Activated naive CD4-positive, alpha-beta T cell treated with anti-CD3 and anti-CD28 coated beads, Interleukin-2, amount 50 U/mL, for 24 hours (primary cell): ENCODE measurements around the gene LTBP2.

ENCODE experiments used
- H3K27ac Mint-ChIP-seq: one replicate; pipeline ENCODE4 v1.8.0; 2021; ENCODE audit warnings: mild to moderate bottlenecking, mixed read lengths
- H3K27me3 Mint-ChIP-seq: one replicate; pipeline ENCODE4 v1.8.0; 2021; ENCODE audit warnings: mixed read lengths
- H3K36me3 Mint-ChIP-seq: one replicate; pipeline ENCODE4 v1.8.0; 2021; ENCODE audit warnings: mixed read lengths
- H3K4me1 Mint-ChIP-seq: one replicate; pipeline ENCODE4 v1.8.0; 2021; ENCODE audit warnings: mixed read lengths
- H3K4me3 Mint-ChIP-seq: one replicate; pipeline ENCODE4 v1.8.0; 2021; ENCODE audit warnings: mild to moderate bottlenecking, mixed read lengths
- H3K9me3 Mint-ChIP-seq: one replicate; pipeline ENCODE4 v1.8.0; 2021; ENCODE audit warnings: mixed read lengths

LTBP2 gene

DNA sequence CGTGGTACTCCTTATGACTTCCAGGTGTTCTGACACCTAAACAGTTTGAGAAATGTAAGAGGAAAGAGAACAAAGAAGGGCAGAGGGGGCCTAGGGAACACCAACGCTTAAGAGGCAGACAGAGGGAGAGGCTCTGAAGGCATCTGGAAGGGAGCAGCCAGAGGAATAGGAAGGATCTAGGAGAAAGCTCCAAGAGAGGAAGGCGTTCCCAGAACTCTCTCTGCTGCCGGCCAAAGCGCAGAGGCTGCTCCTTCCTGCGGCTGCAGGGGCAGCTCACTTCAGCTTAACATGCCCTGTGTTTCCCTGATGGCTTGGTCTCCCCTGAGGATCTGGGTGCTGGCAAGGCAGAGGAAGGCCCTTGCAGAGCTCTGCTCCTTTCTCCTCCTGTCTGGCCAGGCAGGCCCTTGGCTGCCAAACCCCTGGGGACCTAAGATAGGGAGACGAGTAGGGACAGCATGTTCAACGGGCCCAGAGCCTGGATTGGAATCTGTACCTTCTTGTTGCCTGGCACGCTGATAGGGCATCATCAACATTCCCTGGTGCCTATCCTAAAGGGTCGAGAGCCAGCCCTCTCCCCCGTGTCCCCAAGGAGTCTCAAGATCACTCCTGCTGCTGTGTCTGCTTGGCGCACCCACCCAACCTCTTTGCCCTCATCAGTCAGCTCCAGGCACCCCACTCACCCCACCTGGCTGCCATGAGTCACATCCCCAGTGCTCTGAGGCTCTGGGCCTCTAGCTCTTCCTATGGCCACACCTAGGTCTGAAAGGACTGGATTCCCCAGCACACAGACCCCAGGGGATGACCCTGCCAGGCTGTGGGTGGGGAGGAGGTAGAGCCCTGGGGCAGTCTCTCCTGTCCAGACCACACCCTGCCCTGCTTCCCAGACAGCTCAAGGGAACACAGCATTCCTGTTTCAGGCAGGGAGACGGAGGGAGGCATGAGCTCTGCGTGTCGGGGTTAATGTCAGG is 45.6 kb downstream of the LTBP2 start:
- H3K9me3 Mint-ChIP-seq = no peaks in the 10 kb centered on the region
- no peak overlapping the region for H3K27ac Mint-ChIP-seq
- H3K4me1 Mint-ChIP-seq = peaks cover 3% of the 10 kb centered on the region
- H3K4me3 Mint-ChIP-seq = no peak overlapping the region
- H3K27me3 Mint-ChIP-seq = no peaks in the 10 kb centered on the region
- H3K36me3 Mint-ChIP-seq = no peaks in the 10 kb centered on the region

DNA sequence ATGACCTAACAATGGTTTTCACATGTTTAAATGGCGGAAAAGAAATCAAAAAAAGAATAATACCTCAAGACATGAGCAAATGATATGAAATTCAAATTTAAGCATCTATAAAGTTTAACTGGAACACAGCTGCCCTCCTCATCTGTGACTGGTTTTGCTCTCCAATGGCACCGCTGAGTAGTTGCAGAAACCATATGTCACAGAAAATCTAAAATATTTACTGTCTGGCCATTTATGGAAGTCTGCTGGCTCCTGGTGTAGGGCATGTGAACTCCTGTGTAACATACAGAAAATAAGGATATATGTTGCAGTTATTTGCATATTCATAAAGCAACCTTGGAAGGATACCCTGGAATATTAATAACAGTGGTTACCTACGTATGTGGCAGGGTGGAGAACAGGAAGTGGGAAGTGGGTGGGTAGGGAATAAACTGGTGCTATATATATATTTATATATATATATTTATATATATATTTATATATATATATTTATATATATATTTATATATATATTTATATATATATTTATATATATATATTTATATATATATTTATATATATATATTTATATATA is 48.4 kb downstream of the LTBP2 start:
- no peaks in the 10 kb centered on the region for H3K4me1 Mint-ChIP-seq
- H3K9me3 Mint-ChIP-seq = no peaks in the 10 kb centered on the region
- no peak overlapping the region for H3K4me3 Mint-ChIP-seq
- no peaks in the 10 kb centered on the region for H3K36me3 Mint-ChIP-seq
- no peaks in the 10 kb centered on the region for H3K27me3 Mint-ChIP-seq
- H3K27ac Mint-ChIP-seq = no peak overlapping the region

DNA sequence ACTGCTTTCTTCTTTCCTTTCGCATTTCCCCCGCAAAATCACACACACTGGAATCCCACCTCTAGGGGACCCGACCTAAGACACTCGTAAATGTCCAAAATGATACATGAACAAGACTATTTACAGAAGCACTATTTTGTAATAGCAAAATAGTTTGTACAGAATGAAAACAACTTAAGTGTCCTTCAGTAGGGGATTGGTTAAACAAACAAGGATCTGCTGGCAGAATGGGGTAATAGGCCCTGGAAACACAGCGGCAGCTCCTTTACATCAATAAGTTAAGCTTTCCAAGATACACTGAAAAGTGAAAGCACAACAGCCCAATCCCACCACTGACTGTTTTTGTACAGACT is 48.8 kb downstream of the LTBP2 start:
- Mint-ChIP-seq H3K36me3 (no peaks in the 10 kb centered on the region), H3K27ac (no peak overlapping the region)

DNA sequence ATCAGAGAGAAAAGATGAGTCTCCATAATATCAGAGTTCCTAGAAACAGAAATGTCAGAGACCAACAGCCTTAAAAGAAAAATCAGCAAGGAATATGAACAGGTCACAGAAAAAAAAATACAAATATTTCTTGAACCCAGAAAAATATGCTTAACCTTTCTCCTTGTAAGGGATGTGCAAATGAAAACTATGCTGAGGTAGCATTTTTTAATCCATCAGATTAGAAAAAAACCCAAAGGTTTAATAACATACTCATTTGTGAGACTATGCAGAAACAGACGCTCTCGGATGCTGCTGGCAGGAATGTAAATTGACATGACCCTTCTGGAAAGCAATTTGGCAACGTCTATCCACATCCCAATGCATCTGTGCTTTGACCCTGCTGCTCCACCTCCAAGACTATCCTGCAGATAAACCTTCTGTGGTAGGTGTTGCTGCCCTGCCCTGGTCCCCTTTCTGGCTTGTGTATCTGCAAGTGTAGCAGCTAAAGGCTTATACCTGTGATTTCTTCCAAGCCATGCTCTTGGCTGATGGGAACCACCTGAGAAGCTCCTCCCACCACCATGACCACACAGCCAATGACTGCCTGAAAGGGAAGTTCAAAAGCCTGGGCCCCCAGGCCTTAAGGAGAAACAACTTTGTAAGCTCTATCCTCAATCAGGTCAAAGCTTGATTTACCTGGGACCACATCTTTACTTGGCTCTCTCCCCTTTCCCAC is 49.4 kb downstream of the LTBP2 start:
- Mint-ChIP-seq H3K4me3 (no peak overlapping the region), H3K27me3 (no peaks in the 10 kb centered on the region), H3K4me1 (no peaks in the 10 kb centered on the region), H3K36me3 (no peaks in the 10 kb centered on the region), H3K9me3 (no peaks in the 10 kb centered on the region), H3K27ac (no peak overlapping the region)

More for the DNA sequence above, 48.8 kb downstream of the LTBP2 start:
- Mint-ChIP-seq H3K4me1 (no peaks in the 10 kb centered on the region), H3K9me3 (no peaks in the 10 kb centered on the region), H3K4me3 (no peak overlapping the region), H3K27me3 (no peaks in the 10 kb centered on the region)

DNA sequence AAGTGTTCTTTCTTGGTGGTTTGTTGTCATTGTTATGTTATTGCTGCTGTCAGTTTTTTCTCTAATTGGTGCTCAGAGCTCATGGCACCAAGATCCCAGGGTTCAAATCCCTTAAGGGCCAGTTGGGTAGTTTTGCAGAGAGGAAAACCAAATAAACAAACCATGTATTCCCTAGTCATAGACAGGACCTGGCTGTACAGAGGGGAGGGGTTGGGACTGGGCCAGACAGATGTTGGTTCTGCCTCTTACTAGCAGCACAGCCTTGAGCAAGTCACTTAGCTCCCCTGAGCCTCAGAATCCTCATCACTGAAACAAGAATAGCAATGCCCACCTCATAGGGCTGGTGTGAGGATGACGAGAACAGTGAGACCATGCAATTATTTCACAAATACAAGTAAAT is 53.4 kb downstream of the LTBP2 start:
- H3K36me3 Mint-ChIP-seq = no peaks in the 10 kb centered on the region
- no peaks in the 10 kb centered on the region for H3K4me1 Mint-ChIP-seq
- H3K27me3 Mint-ChIP-seq = no peaks in the 10 kb centered on the region
- H3K27ac Mint-ChIP-seq = no peak overlapping the region
- H3K4me3 Mint-ChIP-seq = no peak overlapping the region
- no peaks in the 10 kb centered on the region for H3K9me3 Mint-ChIP-seq

DNA sequence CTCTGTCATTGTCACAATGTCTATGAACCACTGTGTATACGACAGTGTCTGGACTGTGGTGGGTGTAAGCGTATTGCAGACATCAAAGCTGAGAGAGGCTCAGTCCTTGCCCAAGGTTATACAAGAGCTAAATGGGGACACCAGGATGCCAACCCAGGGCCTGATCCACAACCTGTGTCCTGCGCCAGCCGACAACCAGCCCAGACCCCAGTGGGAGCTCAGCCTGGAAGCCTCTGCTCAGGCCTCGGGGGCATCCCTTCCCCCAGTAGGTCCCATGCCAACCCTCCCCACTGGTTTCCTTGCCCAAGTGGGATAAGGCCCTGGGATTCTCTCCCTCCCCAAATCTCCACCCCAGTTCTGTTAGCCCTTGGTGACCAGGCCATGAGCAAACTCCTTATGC is 54.3 kb downstream of the LTBP2 start:
- Mint-ChIP-seq H3K27ac (no peak overlapping the region), H3K4me1 (no peaks in the 10 kb centered on the region), H3K4me3 (no peak overlapping the region), H3K36me3 (no peaks in the 10 kb centered on the region), H3K27me3 (no peaks in the 10 kb centered on the region), H3K9me3 (no peaks in the 10 kb centered on the region)

DNA sequence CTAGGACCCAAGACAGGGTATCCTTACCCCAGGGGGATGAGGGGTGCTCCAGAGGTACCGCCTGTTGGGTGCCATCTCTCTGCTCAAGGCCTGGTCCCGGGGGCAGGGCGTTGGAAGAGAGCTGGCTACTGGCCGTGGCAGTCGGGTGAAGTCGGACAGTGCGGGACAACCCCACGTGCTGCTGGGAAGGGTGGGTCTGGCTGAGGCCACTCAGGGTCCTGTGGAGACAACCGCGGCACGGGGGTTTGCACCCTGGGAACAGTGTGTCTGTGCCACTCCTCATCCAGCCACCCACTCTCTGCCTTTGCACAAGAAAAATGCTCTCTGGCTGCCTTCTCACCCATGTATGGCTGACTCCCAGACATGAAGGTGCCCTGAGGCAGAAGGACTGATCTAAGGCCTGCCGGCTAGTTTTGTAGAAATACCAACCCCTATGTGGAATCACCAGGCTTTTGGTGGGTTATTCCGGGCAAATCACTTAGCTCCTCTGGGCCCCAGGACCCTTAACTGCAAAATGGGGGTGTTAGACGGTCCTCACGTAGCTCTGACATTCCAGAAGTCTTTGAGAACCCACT is 56.5 kb downstream of the LTBP2 start:
- no peaks in the 10 kb centered on the region for H3K4me1 Mint-ChIP-seq
- H3K36me3 Mint-ChIP-seq = no peaks in the 10 kb centered on the region
- no peaks in the 10 kb centered on the region for H3K27me3 Mint-ChIP-seq
- no peak overlapping the region for H3K4me3 Mint-ChIP-seq
- no peak overlapping the region for H3K27ac Mint-ChIP-seq
- no peaks in the 10 kb centered on the region for H3K9me3 Mint-ChIP-seq

DNA sequence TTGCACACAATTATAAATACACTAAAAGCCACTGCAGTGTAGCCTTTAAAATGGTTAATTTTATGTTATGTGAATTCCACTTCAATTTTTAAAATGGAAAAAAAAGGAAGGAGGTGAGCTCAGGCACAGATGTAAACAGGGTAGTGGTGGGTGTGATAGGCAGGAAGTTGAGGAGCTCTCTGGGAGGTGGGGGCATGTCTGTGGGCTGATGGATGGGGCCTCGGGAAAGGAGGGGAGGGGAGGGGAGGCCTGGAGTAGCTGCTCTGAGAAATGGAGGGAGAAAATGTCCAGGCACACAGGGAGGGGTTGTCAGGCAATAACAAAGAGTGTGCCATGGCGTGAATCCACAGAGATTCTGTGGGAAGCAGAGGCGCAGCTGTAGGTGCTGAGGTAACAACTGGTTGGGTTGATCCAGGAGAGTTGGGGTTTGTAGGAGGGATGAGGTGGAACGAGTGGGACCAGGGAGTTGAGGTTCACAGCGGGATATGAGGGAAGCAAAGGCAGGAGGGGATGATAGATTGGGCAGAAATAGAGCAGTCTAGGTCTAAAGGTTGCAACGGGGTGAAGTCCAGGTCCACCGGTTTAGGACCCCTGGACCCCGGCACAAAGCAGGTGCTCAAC is 57.2 kb downstream of the LTBP2 start:
- Mint-ChIP-seq H3K4me3 (no peak overlapping the region), H3K27ac (no peak overlapping the region), H3K27me3 (no peaks in the 10 kb centered on the region), H3K9me3 (no peaks in the 10 kb centered on the region), H3K4me1 (no peaks in the 10 kb centered on the region), H3K36me3 (no peaks in the 10 kb centered on the region)

DNA sequence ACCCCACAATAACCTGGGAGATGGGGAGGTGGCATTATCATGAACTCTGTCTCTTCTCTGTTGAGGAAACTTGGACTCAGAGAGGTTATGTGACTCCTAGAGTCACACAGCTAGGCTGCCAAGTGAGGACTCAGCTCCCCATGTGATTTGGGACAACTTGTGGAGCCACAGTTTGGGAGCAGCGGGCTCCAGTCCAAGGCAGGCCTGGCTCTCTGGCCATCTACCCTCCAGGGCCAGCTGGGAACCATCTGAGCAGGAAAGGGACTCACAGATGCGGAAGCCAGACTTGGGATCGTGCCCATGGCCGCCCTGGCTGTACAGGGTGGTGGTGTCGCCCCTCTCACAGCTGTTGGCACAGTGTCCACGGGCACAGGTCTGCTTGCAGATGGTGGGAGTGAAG is 59.4 kb downstream of the LTBP2 start:
- H3K27ac Mint-ChIP-seq = no peak overlapping the region
- H3K4me1 Mint-ChIP-seq = no peaks in the 10 kb centered on the region
- H3K36me3 Mint-ChIP-seq = no peaks in the 10 kb centered on the region
- H3K27me3 Mint-ChIP-seq = no peaks in the 10 kb centered on the region
- no peak overlapping the region for H3K4me3 Mint-ChIP-seq
- H3K9me3 Mint-ChIP-seq = no peaks in the 10 kb centered on the region

DNA sequence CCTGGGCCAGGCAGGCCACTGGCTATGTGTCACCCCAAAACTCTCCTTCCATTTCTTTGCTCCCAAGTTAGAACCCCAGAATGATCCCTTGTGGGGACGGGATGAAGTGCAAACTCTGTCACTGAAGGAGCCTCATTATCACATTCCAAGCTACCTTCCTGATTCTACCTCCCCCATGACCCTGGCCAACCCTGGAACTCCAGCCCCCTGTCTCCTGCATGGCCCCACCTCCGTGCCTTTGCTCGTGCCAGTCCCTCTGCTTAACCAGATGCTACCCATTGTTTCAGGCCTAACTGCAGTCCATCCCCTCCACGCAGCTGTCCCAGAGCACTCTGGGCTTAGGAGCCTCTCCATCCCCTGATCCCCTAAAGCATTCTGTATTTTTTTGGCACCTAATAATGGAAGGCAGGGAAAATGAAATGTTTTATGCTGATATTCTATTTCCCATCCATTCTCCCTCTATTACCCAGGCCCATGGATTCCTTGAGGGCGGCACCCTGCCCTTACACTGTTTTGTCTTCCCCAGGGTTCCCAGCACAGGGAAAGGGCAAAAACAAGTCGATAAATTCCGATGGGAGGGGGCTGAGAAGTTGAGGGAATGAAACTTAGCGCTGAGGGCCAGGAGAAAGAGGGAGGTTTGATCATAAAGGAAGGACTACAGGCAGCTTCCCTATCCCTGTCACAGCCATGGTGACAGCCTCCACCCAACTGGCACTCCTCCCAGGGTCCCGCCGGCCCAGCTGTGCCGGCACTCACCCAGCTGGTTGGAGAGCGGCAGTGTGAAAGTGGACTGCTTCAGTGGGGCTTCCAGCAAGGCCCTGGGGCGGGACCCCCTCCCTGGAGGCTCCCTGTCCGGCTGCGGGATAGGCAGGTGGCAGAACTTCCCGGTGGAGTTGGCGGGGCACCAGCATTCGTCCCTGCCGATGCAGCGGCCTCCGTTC is 60.3 kb downstream of the LTBP2 start:
- Mint-ChIP-seq H3K36me3 (no peaks in the 10 kb centered on the region), H3K27ac (no peak overlapping the region), H3K4me3 (no peak overlapping the region), H3K4me1 (no peaks in the 10 kb centered on the region), H3K27me3 (no peaks in the 10 kb centered on the region), H3K9me3 (no peaks in the 10 kb centered on the region)

DNA sequence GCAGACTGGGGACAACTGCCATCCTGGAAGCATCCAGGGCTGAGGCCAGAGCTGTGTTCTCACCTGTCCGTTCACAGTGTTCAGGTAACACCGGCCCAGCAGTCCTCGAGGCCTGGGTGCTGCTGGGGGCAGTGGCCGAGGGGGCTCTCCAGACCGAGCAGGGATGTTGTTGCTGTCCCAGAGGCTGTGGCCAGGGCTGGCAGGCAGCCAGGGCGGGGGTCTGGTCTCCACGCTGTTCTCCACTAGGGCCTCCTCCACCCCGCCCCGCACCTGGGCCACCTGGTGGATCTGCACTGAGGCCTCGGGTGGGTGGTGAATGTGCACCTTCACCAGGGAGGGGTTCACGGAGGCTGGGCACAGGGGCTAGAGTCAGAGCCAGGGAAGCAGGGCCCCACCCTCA is 61.0 kb downstream of the LTBP2 start:
- Mint-ChIP-seq H3K36me3 (no peaks in the 10 kb centered on the region), H3K4me1 (no peaks in the 10 kb centered on the region), H3K27me3 (no peaks in the 10 kb centered on the region), H3K4me3 (no peak overlapping the region), H3K9me3 (no peaks in the 10 kb centered on the region), H3K27ac (no peak overlapping the region)

DNA sequence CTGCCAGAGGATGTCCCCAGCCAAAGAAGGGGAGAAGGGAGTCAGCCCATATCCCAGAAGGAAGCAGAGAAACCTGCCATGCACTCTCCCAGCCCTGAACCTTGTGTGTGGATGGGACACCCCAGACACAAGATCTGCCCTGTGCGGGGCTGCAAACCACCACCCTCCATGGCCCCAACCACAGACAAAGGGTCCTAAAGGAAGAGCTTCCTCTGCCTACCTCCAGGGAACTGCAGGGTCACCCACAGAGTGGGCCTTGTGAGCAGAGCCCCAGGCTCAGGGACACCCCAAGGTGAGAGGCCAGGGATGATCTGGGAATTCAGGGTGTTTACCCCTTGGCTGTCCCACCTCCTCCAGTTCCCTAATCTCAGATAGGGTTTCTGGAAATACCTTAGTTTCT is 62.0 kb downstream of the LTBP2 start:
- Mint-ChIP-seq H3K36me3 (no peaks in the 10 kb centered on the region), H3K4me3 (no peak overlapping the region), H3K27ac (no peak overlapping the region), H3K4me1 (no peaks in the 10 kb centered on the region), H3K27me3 (no peaks in the 10 kb centered on the region), H3K9me3 (no peaks in the 10 kb centered on the region)

DNA sequence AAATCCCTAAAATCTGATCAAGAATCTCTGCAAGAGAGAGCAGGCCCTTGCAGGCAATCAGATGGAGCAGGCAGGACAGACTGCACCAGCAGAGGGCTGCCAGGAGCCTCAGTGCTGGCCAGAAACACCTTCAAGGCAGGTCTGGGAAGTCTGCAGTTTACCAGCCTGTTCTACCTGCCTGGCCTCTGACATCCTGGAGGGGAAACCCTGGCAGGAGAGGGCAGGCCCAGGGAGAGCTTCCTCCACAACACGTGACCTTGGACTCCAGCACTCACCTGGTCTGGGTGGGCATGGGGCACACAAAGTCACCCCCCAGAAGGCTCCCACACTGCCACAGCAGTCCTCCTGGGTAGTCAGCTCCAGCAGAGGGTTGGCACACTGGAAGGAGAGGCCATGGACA is 62.4 kb downstream of the LTBP2 start:
- no peaks in the 10 kb centered on the region for H3K27me3 Mint-ChIP-seq
- no peaks in the 10 kb centered on the region for H3K4me1 Mint-ChIP-seq
- no peaks in the 10 kb centered on the region for H3K36me3 Mint-ChIP-seq
- no peak overlapping the region for H3K4me3 Mint-ChIP-seq
- no peaks in the 10 kb centered on the region for H3K9me3 Mint-ChIP-seq
- H3K27ac Mint-ChIP-seq = no peak overlapping the region

DNA sequence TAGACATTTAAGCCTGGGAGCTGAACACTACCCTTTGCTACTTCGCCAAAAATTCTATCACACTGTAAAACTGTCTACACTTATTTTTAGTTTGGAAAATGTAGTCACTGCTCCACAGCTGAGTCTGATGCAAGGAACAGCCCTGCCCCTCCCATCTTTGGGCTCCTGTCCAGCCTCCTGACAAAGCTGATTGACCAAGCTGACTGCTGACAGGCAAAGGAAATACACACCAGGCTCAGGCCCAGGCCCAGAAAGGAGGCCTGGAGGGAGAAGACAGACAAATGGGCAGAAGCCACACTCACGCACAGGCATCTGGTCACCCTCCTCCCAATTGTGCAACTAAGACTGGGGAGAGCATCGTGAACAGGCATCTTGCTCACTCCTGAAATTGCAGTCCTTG is 63.2 kb downstream of the LTBP2 start:
- H3K9me3 Mint-ChIP-seq = no peaks in the 10 kb centered on the region
- H3K4me1 Mint-ChIP-seq = no peaks in the 10 kb centered on the region
- H3K27ac Mint-ChIP-seq = no peak overlapping the region
- no peak overlapping the region for H3K4me3 Mint-ChIP-seq
- no peaks in the 10 kb centered on the region for H3K36me3 Mint-ChIP-seq
- H3K27me3 Mint-ChIP-seq = no peaks in the 10 kb centered on the region
